Astrocyte of the cerebellum (primary cell): ENCODE measurements around the gene ARMC12.

Experiments
- DNase-seq: peaks from one replicate; pipeline ENCODE4 v3.0.0-alpha.2; 2011; ENCODE audit warnings: low read depth
- H3K4me3 ChIP-seq: 2 replicates; pipeline ENCODE4 v1.5.1; 2011; ENCODE audit warnings: mild to moderate bottlenecking, low read depth, low read length, moderate library complexity
- in situ Hi-C: cut with HindIII; loops from 2 replicates; pipeline ENCODE4 v1.10.0; 2017; ENCODE audit warnings: low sequenced_read_pairs
- TF ChIP-seq, protein P1 (sequence below): IDR thresholded peaks from 2 replicates; pipeline ENCODE4 v1.5.1; 2012; ENCODE audit warnings: low read length, low read depth, moderate library complexity, mild to moderate bottlenecking; ENCODE audit errors: missing control alignments

The ARMC12 gene

DNA sequence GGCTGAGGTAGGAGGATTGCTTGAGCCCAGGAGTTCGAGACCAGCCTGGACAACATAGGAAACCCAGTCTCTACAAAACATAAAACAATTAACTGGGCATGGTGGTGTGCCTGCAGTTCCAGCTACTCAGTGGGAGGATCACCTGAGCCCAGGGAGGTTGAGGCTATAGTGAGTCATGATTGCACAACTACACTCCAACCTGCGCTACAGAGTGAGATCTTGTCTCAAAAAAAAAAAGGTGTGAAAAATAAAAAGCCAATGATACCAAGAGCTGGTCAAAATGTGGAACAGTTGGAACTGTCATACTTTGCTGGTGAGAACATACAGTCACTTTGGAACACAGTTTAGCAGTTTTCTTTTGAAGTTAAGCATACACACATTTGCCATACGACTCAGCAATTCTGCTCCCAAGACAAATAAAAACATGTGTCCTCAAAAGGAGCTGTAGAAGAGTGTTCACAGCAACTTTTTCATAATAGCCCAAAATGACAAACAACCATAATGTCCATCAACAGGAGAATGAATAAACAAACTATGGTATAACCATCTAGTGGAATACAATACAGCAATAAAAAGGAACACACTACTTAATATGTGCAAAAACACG is 26.5 kb upstream of the ARMC12 start:
- in situ Hi-C loops: no loop called here
- TF ChIP-seq, protein P1, sequence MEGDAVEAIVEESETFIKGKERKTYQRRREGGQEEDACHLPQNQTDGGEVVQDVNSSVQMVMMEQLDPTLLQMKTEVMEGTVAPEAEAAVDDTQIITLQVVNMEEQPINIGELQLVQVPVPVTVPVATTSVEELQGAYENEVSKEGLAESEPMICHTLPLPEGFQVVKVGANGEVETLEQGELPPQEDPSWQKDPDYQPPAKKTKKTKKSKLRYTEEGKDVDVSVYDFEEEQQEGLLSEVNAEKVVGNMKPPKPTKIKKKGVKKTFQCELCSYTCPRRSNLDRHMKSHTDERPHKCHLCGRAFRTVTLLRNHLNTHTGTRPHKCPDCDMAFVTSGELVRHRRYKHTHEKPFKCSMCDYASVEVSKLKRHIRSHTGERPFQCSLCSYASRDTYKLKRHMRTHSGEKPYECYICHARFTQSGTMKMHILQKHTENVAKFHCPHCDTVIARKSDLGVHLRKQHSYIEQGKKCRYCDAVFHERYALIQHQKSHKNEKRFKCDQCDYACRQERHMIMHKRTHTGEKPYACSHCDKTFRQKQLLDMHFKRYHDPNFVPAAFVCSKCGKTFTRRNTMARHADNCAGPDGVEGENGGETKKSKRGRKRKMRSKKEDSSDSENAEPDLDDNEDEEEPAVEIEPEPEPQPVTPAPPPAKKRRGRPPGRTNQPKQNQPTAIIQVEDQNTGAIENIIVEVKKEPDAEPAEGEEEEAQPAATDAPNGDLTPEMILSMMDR: no peak
- no peak for DNase-seq
- H3K4me3 ChIP-seq: no peak overlapping the region

DNA sequence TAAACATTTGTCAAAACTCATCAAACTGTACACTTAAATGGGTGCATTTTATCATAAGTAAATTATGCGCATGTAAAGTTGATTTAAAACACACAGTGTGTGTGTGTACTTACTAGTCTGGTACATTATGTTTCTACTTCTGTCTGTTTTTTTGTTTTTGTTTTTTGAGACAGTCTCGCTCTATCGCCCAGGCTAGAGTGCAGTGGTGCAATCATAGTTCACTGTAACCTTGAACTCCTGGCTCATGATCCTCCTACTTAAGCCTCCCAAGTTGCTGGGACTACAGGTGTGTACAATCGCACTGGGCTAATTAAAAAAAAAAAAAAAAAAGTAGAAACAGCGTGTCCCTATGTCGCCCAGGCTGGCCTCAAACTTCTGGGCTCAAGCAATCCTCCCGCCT is 25.1 kb upstream of the ARMC12 start:
- no peak for DNase-seq

DNA sequence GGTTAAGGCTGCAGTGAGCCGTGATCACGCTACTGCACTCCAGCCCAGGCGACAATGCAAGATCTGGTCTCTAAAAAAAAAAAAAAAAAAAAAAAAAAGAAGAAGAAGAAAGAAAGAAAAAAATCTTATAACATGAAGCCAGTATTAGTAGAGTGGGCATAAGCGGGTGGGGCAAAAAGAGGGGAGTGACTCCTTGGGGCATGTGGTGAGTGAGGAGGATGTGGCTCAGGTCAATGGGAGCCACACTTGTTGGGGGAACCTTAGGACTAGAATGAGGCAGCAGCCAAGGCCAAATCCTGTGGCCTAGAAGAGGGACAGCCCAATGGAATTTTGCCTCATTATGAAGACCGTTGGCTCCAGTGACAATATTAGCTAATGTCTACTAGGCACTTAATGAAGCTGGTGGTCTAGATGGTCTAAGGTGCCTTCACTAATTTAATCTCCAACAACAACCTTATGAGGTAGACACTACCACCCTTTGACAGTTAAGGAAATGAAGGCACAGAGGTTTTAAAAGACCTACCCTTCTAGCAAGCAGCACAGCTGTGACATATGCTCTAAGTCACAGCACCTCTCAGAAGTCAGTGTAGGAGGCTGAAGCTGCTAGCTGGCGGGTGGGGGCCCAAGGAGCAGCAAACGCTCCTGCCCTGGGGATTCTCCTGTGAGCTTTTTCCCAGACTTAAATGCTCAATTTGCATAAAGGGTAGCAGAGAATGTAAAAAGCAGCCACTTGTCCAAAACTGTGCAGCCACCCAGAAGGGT is 23.6 kb upstream of the ARMC12 start:
- in situ Hi-C loops: no loop called here

More for the DNA sequence above, 25.1 kb upstream of the ARMC12 start:
- in situ Hi-C loops: no loop called here
- H3K4me3 ChIP-seq: no peak overlapping the region
- TF ChIP-seq, protein P1: no peak

DNA sequence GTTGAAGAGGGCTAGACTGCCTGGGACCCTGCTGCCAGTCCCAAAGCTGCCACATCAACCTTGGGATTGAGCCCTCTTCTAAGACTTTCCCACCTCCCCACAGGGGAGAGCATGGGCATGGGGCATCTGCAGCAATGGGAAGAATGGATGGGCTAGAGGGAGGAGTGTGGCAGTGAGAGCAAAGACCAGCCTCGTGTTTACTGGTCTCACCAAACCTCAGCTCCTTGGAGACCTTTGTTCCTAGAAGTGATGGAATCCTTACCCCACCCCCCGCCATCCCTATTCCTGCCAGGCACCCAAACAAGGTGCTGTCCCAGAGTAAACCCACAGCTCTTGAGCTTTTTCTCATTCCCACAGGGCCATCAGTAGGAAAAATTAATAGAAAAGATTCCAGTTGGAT is 20.0 kb upstream of the ARMC12 start:
- no peak overlapping the region for H3K4me3 ChIP-seq
- TF ChIP-seq, protein P1: no peak
- in situ Hi-C loops: no loop called here
- no peak for DNase-seq

More for the DNA sequence above, 23.6 kb upstream of the ARMC12 start:
- TF ChIP-seq, protein P1: no peak
- no peak overlapping the region for H3K4me3 ChIP-seq
- DNase-seq: no peak

DNA sequence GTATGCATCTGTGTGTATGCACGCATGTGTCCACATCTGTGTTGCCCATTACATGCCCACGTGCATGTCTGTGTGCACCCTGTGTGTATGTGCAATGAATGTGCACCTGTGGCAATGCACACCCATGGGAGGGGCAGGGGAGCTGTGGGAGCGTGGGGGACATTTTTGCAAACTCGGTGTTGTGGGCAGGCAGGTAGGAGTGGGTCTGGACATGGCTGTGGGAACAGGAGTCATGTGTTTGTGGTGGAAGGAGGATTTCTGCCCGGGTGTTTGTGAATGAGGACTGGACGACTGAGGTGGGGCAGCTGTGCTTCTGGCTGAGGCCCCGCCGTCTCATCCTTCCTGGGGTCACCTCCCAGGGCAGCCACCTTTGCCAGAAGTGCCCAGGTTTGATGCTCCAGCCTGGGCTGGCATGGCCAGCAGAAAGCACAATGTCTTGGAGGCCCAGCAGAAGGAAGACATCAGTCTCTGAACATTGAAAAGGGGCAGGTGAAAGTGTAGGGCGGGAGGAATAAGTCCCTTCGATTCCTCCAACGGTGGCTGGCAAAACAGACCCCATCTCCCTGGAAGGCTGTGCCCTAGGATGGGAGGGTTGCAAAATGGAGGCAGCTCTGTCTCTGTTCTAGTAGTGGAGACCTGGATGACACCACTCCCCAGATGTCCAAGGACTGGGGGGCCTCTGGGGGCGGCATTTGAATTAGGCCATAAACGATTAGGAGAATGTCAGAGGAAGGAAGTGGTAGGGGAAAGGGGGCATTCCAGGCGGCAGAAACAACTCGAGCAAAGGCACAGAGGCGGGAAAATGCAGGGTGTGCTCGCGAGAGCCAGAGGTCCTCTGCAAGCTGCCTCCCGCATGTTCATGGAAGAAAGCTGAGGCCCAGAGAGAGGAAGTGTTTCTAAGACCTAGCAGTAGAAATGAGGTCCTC is 19.1 kb upstream of the ARMC12 start:
- H3K4me3 ChIP-seq: no peak overlapping the region
- DNase-seq: no peak
- in situ Hi-C loops: no loop called here
- TF ChIP-seq, protein P1: no peak

DNA sequence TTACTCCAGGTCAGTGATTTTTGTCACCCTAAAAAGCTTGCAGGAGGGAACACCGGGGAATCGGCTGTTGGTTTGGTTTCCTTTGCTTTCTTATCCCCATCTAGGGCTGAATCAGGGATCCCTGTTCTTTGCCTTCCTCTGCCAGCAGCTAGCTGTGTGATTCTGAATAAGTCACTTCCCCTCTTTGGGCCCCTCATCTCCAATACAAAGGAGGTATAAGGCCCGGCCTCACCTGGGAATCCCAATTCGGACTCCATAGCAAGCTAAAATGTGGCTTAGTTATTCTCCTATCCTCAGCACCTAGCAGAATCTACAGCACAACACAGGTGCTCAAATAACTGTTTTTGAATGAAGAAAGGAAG is 18.5 kb upstream of the ARMC12 start:
- DNase-seq: no peak
- in situ Hi-C loops: no loop called here
- TF ChIP-seq, protein P1: no peak
- no peak overlapping the region for H3K4me3 ChIP-seq
